Uterus (tissue), 4 donors: ENCODE results near the gene ZFR. TPM values are rescaled to one million over a fixed set of nuclear protein-coding genes. Genes with fewer than 3 reads are reported as not detected.

Source experiments
- DNase-seq, 2 donors: peaks; one replicate each; pipeline ENCODE4 v3.0.0-alpha.2; 2019 to 2020
- H3K27ac ChIP-seq, 2 donors: fragments of 200-600 bp; sonication (generic); 1 replicate in 1 of 2; 2 replicates in 1 of 2; pipeline ENCODE4 v1.5.1; 2016 to 2018
- H3K27me3 ChIP-seq, 2 donors: fragments of 200-600 bp; sonication (generic); one replicate each; pipeline ENCODE4 v1.5.1; 2018 to 2019; ENCODE audit warnings: control low read depth in 1 of 2
- H3K36me3 ChIP-seq, 2 donors: fragments of 200-600 bp; sonication (generic); one replicate each; pipeline ENCODE4 v1.5.1; 2019; ENCODE audit warnings: control low read depth in 1 of 2
- H3K4me1 ChIP-seq, 2 donors: fragments of 200-600 bp; sonication (generic); one replicate each; pipeline ENCODE4 v1.5.1; 2018 to 2019; ENCODE audit warnings: control low read depth in 1 of 2
- H3K4me3 ChIP-seq, 2 donors: fragments of 200-600 bp; sonication (generic); 1 replicate in 1 of 2; 2 replicates in 1 of 2; pipeline ENCODE4 v1.5.1; 2018 to 2019; ENCODE audit warnings: mild to moderate bottlenecking in 1 of 2
- H3K9me3 ChIP-seq, 2 donors: fragments of 200-600 bp; sonication (generic); one replicate each; pipeline ENCODE4 v1.5.1; 2019; ENCODE audit warnings: control low read depth in 1 of 2
- CTCF ChIP-seq, 4 experiments: fragments of 200-600 bp in 2 of 4; fragments of 450-650 bp in 2 of 4; sonication (generic) in 2 of 4; IDR thresholded peaks; one replicate each; pipeline ENCODE4 v1.5.1; 2016 to 2019; ENCODE audit warnings: antibody characterized with exemption in 4 of 4, mild to moderate bottlenecking in 2 of 4, moderate library complexity in 1 of 4
- POLR2A ChIP-seq, 2 donors: fragments of 450-650 bp; IDR thresholded peaks; one replicate each; pipeline ENCODE4 v1.6.1; 2016; ENCODE audit warnings: antibody characterized with exemption in 2 of 2, mild to moderate bottlenecking in 1 of 2, moderate library complexity in 1 of 2
- intact Hi-C: fragments of 100-400 bp; cut with DNase I; formaldehyde crosslinking; loops from one replicate; pipeline ENCODE4 v1.15.1; 2023; ENCODE audit warnings: low total_unique reads
- total RNA-seq, 4 donors: library from RNA; depleted of rRNA in 3 of 4; stranded (reverse); fragments of >200 nt in 3 of 4; gene quantifications; one replicate each; pipeline versions ENCODE4 v1.1.0 to v1.2.4, GENCODE V29; 2014 to 2023
- donor health status: DM: yes; HTN: yes; CAD: no.

ZFR gene
- total RNA-seq = 100 to 1,000 TPM in 1 of 4 donors, 10 to 100 TPM in 3; 54.1 to 108 (median 72.5) TPM

- TF ChIP-seq CTCF (IDR thresholded peaks at IDR 0.05) (no peak), POLR2A (IDR thresholded peaks at IDR 0.05) (peak; percentile 76 to 87)
- Histone ChIP-seq H3K4me3 (peak within 1 kb of the TSS; percentile 65 to 97), H3K36me3 (no peaks in the 10 kb centered on the region), H3K9me3 (no peaks in the 10 kb centered on the region), H3K4me1 (peaks cover 0 to 8% of the 10 kb centered on the region in 2 donors), H3K27me3 (no peaks in the 10 kb centered on the region), H3K27ac (peak within 1 kb of the TSS; percentile 89 to 97)
- intact Hi-C loops = no loop called here
- DNase-seq = peak; percentile 90 to 91
Observed at GRCh38 chr5:32444431-32445286, at the start of gene ZFR. TSS of gene ZFR (minus strand) at chr5:32444740. CDS start at chr5:32444658, 82 bp downstream.

- no peak for TF ChIP-seq CTCF (IDR thresholded peaks at IDR 0.05)
- no peak for TF ChIP-seq POLR2A (IDR thresholded peaks at IDR 0.05)
- intact Hi-C loops = no loop called here
- Histone ChIP-seq H3K27ac (no peak overlapping the region), H3K27me3 (no peaks in the 10 kb centered on the region), H3K4me3 (no peak overlapping the region), H3K36me3 (no peaks in the 10 kb centered on the region), H3K4me1 (no peaks in the 10 kb centered on the region), H3K9me3 (no peaks in the 10 kb centered on the region)
- DNase-seq = no peak
Observed at GRCh38 chr5:32490972-32491557, 46.5 kb upstream of the ZFR start.

GRCh38 chr5:32489791-32490562, 45.4 kb upstream of the ZFR start:
- H3K27ac ChIP-seq = peak overlapping the region; percentile 2 to 54
- TF ChIP-seq POLR2A (IDR thresholded peaks at IDR 0.05) (no peak), CTCF (IDR thresholded peaks at IDR 0.05) (peak; percentile 72 to 89 (median 84))
- intact Hi-C loops = loop anchor here (5.0 kb wide), 1 partner anchor 102 kb away; no protein-coding TSS in a partner anchor
- H3K4me3 ChIP-seq = no peak overlapping the region
- H3K36me3 ChIP-seq = no peaks in the 10 kb centered on the region
- no peaks in the 10 kb centered on the region for H3K9me3 ChIP-seq
- H3K27me3 ChIP-seq = no peaks in the 10 kb centered on the region
- no peaks in the 10 kb centered on the region for H3K4me1 ChIP-seq
- peak; percentile 85 to 89 for DNase-seq

GRCh38 chr5:32487424-32487823, 42.9 kb upstream of the ZFR start:
- H3K27ac ChIP-seq = peak overlapping the region in 1 of 2 donors; percentile 38
- H3K27me3 ChIP-seq = no peaks in the 10 kb centered on the region
- no peak for DNase-seq
- TF ChIP-seq CTCF (IDR thresholded peaks at IDR 0.05) (no peak), POLR2A (IDR thresholded peaks at IDR 0.05) (no peak)
- H3K4me1 ChIP-seq = no peaks in the 10 kb centered on the region
- H3K9me3 ChIP-seq = no peaks in the 10 kb centered on the region
- intact Hi-C loops = loop anchor here (5.0 kb wide), 1 partner anchor 105 kb away; no protein-coding TSS in a partner anchor
- H3K4me3 ChIP-seq = no peak overlapping the region
- H3K36me3 ChIP-seq = no peaks in the 10 kb centered on the region
